NCI-H2081 treated with DMSO at 0.1 percent for 48 hours (cell line): Measurements from ENCODE around the gene ADAT3.

Experiments
- DNase-seq: peaks from one replicate; lab custom pipeline; 2025; lab: John Stamatoyannopoulos, UW

The ADAT3 gene

DNA sequence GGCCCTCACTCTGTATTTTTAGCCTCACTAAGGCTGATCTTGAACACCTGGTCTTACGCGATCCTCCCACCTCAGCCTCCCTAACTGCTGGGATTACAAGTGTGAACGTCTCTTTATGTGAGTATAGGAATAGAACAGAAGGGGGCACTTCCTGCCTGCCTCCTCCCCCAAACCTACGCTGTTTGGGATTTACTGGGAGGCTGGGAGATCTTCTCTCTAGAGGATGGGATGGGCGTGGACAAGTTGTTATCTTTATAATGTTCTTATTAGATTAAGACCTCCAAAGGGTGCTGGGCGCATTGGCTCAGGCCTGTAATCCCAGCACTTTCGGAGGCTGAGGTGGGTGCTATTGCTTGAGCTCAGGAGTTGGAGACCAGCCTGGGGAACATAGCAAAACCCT, 32.9 kb downstream of the ADAT3 start:
- DNase-seq, result no peak

DNA sequence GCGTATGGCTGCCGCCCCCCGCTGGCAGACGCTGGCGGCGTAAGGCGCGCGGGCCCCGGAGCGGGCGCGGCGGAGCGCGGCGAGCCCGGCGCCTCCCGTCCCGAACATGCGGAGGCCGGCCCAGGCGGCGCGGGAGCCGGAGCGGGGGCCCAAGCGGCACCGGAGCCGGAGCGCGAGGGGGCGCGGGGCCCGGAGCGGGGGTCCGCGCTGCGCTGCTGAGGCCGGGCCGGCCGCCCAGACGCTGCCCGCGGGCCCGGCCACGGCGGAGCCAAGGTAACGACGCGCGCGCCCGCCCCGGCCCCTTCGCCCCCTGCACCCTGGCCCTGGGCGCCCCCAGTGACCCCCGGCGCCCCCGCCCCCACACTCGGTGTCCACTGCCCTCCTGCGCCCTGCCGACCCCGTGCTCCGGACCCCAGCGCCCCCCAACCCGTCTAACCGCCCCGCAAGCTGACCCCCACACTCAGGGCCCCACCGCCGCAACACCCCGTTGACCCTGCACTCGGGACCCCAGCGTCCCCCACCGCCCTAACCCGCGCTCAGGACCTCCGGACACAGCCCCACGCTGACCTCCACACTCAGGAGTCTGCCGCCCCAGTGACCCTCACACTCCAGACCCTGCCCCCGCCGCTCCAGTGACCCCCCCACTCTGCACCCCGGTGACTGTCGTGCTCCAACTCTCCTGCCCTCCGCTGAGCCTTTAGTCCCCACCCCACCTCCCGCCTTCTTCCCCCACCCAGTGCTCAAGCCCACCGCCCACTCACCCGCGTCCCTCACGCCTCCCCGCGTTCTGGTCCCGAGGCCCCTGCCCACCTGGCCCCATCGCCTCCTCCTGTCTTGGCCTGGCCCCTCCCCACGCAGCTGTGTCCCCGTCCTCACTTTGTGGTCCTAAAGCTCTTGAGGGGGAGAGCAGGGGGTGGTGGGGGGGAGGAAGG, 36.2 kb downstream of the ADAT3 start, which contains the start of gene CSNK1G2:
Gene CSNK1G2, plus strand, starts transcription at position 27 of the 932 bp plus-strand sequence. CDS start 28,601 bp downstream, outside the sequence.
- DNase-seq, result no peak

DNA sequence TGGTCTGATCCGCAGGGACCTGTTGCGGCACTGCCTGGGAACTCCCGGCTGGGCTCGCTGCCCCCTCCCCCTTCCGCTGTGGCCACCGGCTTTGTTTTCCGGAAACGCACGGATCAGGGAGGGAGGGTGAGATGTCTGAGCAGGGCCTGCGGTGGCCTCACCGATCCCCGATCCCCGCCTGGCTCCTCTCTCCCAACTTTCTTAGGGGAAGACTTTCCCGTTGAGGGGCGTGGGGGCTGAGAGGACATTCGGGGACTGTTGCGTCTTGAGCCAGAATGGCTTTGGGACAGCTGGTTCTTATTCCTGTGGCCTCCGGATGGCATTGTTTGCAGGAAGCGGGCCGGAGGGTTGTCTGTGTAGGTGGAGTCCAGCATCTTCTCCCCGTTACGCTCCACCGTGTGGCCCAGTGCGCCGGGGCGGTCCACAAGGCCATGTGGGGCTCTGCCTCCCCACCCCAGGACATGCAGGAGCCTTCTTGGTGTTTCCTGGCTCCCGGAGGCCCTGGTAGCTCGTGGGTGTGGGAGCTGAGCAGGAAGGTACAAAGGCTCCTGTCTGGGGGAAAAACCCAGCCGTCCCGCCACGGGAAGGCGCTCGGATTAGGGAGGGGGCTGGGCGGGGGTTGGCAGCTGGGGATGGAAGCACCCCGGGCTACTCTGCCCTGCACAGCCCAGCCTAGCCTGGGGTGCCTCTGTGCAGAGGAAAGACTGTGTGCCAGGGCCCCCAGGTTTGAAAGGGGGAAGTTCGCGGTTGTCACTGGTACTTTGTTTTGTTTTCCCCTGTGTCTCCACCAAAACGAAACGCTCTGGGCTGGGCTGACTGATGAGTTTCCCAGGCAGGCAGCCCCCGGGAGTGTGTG, 37.1 kb downstream of the ADAT3 start:
- DNase-seq, result no peak

DNA sequence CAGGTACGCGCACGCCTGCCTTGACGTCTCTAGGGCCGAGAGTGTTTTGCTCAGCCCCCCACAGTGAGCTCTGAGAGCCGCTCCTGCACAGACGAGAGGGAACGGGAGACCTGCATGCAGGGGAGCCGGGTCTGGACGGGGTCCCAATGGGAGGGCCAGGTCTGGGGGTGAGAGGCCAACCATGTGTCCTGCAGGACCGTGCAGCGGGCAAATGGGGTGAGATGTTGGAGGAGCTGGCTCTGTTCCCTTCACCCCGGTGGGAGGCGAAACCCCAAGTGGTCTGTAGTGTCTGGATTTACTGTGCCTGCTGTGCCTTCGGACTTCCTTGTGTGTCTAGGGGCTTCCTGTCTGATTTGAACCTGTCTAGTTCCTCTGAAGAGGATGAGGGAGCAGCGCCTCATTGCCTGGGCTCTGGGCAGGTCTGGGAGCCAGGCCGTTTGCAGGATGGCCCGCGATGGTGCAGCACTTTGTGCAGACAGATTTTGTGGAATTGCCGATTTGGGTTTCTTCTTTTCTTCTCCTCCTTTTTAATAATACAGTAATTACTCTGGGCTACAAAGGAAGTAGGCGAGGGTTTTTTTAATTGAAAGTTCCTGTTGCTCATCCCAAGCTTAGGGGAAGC, 37.8 kb downstream of the ADAT3 start:
- no peak for DNase-seq

DNA sequence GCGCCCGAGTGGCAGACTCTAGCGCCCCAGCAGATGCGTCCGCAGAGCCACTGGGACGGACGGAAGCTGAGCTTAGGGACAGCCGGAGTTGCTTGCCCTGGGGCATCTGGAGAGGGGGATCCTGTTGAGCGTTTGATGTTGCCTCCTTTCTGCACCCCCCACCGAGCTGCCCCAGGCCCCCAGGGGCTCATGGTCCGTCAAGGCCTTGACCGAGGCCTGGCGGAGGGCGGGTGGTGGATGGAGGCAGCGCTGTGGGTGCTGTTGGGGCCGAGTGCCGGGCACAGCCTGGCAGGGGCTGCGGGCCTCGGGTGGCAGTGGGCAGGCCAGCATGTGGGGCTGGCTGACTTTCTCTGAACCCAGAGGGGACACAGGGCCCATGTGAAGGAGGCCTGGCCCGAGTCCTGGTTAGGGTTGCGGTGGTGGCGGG, 38.5 kb downstream of the ADAT3 start:
- DNase-seq, result no peak

DNA sequence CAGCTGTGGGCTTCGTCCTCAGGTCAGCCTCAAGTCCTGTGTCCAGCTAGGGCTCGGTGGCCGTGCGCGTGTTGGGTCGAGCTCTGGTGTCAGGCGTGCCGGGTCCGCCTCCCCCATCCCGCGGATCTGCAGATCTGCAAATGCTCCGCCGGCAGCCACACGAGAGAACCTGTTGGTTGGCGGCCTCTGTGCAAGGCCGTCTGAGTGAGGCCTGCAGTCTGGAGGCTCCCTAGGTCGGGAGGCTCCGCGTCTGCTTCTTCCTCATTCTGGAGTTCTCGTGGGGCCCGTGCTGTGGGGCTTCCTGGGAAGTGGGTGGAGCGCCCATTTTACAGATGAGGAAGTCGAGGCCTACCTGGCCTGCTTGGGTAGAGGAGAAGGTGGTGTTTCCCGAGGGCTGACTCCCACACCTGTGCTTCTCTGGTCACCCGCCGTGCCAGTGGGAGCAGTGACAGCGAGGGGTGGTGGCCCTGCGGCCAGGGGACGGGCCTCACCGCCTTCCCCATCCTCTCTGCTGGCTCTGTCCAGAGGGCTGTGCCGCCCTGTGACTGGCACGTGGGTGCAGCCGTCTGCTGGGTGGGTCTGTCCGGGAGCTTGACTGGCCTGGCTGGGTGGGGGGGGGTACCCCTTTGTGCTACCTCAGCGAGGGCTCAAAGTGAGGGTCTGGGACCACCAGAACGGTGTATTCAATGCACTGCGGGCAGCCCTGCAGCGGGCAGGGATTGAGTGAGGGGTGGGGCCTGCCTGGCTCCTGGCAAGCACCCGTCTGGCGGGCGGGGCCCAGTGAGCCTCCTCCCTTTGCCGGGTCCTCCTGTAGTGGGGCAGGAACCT, 39.1 kb downstream of the ADAT3 start:
- no peak for DNase-seq

DNA sequence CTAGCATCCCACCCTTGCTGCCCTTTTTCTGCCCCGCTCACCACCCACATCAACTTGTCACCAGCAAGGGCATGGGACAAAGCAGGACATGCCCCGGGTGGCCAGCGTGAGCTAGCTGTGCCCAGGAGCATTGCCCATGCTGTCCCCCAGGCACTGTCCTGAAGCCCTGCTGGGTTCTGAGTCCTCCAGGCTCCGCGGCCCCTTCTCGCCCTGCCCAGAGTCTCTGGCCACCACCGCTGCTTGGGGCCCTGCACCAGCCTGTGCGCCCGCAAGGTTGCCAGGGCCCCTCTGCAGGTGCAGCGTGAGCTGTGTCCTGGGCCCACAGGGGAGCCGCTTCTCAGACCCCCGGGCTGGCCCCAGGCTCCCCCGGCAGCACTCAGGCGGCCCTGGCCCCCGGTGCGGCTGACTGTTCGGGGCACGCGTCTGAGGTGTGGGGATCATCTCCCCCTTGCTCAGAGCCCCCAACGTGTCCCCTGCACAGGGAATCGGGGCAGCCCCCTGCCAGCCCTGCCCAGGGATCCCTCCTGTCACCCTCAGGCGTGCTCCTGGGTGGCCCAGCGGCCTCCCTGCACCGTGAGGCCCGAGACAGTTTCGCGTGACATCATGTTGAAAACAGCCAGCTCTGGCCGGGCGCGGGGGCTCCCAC, 39.8 kb downstream of the ADAT3 start:
- DNase-seq, result no peak

DNA sequence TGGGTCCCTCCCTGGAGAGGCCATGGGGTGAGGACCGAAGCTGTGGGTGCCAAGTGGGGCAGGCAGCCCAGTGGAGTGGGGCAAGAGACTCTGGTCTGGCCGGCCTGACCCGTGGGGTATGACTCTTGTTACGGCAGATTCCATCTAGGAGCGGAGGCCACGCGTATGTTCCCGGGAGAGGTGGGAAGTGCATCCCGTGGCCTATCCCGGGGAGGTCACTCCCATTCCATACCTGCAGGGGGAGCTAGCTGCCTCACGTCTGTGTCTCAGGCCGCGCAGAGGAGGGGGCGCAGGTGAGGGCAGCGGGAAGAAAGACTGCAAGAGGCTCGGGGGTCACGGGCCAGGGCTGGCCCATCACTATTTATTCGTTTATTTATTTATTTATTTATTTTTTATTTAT, 40.7 kb downstream of the ADAT3 start:
- no peak for DNase-seq

DNA sequence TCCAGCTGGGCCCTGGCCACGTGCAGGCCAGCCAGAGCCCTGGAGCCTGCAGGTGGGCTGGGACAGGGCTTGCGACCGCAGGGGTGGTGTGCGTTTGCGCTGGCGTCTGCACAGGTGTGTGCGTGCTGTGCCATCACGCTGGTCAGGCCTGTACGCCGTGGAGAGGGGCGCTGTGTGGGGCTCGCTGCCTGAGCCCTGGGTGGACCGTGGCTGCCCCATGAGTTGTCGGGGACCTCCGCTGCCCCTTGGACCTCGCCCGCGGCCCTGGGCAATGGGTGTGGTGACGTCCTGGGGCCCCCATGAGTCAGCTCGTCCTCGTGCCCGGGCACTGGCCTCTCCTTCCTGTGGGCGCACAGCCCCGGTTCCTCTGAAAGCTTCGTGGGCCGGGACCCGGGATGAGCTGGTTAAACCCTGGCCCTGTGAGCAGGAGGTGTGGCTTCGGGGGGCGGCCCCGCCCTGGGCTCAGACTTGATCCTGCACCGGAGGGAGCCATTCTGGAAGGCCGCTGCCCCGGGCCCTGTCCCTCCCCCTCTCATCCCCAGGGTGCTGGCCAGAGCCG, 42.5 kb downstream of the ADAT3 start:
- no peak for DNase-seq

DNA sequence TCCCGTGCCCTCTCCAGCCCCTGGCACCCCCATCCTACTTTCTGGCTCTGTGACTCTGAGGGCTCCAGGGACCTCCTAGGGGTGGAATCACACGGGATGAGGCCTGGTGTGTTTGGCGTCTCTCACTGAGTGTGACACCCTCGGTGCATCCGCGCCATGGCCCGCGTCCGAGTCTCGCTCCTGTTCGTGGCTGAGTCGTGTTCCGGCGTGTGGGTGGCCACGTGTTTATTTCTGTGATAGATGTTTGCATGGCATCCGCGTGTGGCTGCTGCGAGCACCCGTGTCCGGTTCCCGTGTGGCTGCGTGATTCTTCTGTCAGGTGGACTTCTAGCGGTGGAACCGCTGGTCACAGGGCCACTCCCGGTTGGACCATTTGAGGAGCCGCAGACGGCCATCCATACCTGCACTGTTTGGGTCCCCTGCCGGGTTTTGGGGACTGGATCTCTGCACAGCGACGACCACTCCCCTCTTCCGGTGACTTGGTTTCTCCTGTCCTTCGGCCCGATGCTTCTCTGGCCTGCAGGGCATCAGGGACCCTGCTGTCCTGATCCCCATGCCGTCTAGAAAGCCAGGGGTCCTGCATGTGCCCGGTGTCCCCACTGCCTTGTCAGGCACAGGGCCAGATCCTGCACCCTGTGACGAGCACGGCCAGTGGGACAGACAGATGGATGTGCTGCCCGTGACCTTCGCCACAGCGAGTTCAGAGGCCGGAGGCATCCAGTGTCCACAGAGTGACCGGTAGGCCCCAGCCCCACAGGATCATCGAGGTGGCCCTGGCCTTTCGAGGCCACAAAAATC, 44.3 kb downstream of the ADAT3 start:
- no peak for DNase-seq

DNA sequence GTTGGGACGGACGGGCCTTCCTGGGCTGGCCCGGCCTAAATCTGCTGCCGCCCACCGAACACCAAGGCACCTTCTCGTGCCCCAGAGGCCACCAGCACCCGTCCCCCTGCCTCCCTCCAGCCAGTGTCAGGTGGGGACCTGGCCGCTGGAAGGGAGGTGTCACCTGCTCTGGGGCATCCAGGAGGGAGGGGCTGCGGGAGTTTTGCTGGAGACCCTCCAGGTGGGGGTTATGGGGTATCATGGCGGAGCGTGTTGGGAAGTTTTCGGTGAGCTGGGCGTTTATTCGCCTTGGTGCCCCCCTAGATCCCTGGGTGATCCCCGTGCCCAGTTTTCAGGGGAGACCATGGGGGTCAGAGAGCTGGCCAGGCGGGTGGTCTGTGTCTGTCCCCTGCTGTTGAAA, 45.4 kb downstream of the ADAT3 start:
- DNase-seq, result no peak

DNA sequence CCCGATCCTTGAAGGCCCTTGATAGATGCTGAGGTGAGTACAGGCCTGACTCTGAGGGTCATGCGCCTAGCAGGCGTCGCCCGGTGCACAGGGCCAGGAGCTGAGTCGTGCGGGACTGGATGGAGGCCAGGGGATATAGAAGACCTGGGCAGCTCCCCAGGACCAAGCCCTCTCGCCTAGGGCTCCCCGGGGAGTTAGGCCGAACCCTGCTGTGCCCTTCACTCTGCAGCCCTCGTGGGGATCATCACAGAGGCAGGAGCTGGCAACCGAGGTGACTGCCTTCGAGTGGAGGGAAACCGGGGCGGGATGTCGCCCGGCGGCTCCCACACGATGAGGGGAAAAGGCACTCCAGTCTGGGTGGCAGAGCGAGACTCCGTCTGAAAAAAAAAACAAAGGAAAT, 47.4 kb downstream of the ADAT3 start:
- DNase-seq, result no peak

DNA sequence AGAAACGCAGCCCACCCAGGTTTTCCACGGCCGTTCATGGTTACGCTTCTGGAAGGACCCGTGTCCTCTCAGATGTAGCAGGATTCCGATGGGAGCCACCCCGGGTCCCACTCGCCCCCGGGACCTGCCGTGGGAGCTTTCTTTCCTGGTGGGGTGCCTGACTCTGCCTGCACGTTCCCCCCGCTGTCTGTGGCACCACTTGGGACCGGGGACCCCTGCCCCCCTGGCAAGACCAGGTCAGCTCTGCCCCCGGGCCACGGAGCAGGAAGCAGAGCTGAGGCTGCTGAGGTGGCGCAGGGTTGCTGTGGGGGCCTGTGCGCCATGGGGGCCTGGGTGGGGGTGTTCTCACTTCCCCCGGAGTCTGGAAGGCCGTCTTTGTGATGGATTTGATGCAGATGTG, 47.8 kb downstream of the ADAT3 start:
- no peak for DNase-seq

DNA sequence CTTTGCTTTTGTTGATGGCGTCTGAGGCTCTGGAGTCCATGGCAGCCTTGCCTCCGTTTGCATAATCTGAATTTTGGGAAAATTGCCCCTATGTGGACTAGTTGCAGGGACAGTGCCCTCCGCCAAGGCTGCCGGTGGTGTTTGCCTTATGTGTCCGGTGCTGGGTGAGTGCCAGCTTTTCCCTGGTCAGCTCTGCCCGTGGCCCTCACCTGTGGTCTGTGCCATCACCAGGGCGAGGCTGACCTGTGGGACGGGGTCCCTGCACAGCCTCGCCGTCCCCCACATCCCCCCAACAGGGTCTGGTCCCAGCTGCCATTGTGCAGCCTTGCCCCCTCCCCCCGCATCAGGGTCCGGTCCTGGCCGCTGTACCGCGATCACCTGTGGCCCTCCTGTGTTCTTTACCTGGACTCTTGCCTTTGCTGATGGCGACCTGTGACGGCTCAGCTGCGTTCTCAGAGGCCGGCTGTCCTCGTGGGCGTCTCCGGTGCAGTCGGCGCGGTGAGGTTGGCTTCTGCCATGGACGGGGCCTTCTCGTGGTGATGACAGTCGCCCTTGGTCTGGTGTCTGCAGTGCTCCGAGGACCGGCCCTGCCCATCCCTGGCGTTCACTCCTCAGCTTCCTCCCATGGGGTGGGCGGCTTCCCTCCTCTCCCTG, 48.4 kb downstream of the ADAT3 start:
- DNase-seq, result no peak

DNA sequence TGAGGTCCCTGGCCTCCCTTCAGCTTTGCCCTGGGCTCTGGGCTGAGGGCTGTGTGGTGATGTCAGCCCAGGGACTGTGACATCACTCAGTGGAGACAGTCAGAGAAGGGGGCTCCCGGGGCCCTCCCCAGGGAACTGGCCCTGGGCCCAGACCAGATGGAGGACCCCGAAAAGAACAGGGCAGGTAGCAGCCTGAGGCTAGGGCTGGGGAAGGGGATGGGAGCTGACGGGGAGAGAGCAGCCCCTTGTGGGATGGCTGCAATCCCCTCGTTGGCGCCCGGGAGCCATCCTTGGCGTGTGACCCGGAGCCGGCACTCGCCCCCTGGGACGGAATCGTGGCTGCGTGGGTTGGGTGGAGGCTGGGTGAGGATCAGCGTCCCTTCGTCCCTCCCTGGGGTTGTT, 49.3 kb downstream of the ADAT3 start:
- no peak for DNase-seq

DNA sequence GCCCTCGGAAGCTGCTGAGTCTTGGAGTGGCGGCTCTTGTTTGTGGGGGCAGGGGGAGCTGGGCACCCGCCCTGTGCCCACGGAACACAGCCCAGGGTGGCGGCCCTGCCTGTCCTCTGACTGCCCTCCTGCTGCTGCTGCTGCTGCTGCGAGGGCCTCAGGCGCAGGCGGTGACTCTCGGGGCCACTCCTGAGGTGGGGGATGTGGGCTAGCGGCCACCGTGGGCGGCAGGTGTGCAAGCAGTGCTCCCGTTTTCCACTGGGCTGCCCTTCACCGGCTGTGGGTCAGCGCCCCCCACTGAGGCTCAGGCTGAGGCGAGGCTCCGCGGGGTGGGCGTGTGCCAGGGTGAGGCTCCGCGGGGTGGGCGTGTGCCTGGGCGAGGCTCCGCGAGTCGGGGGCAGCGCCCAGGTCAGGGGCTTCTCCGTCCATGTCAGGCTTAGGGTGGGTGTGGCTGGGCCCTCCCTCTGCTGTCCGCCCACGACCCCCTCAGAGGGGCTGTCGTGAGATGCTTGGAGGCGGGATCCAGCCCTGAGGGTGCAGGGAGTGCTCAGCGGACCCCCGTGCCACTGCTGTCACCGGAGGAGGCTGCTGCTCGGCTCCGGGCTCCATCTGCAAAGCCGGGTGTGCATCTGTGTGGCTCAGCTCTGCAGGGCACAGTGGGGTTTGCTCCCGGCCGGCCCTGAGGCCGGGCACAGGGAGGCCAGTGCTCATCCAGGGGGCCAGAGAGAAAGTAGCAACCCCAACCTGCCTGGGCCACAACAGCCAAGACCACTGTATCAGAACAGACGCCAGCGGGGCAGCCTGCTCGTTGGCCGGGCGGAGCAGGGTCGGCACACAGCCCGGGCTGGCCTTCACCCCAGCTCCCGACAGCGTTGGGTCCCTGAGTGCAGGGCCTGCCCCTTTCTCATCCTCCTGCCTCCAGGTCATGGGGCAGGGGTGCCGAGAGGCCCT, 50.2 kb downstream of the ADAT3 start:
- no peak for DNase-seq

DNA sequence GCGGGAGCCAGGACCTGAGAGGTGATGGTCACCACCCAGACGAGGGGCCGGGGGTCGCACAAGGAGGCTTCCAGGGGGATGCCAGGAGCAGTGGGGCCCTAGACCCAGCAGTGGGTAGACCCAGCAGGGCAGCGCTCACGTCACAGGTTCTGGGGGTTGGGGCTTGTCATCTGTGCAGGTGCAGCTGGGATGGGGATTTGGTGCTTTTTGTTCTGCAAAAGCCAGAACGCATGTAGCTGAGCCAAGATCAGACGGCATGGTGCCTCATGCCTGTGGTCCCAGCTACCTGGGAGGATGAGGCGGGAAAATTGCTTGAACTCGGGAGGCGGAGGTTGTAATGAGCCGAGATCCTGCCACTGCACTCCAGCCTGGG, 50.9 kb downstream of the ADAT3 start:
- DNase-seq, result no peak

DNA sequence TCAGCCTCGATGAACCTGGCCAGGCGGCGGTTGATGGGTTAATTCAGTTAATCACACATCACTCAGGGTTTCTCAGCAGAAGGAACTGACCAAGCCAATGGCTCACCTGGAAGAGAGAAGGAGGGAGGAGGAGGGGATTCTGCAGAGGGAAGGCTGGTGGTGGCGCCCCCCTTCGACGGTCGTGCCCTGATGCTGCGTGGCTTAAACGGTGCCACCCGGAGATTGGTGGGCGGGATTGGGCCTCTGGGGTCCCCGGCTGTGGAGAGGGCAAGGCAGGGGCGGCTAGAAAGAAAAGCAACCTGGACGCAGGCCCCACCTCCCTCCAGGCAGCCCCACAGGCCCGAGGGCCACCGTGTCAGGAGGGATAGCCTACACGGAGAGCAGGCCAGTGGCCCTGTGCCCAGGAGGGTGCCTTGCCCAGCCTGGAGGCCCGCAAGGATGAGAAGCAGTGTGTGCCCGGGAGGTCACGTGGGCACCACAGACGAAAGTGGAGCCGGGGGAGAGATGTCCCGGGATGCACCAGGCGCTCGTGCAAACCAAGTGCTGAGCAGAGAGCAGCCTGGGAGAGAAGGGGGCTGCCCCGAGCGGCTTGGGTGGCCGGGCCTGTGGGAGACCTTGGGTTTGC, 51.8 kb downstream of the ADAT3 start:
- no peak for DNase-seq
